BJ (cell line): ENCODE results near the gene SPATA20. TPM values are rescaled to one million over a fixed set of nuclear protein-coding genes. Genes with fewer than 3 reads are reported as not detected.

Source experiments
- CTCF ChIA-PET: fragments of 350-600 bp; formaldehyde crosslinking; extraction: SDS; loops from one replicate; lab custom pipeline; 2021; ENCODE audit warnings: antibody characterized with exemption, inconsistent platforms; lab: Yijun Ruan, JAX
- POLR2A ChIA-PET: fragments of 300-600 bp; sonication (Branson Sonifier 250); formaldehyde crosslinking; extraction: SDS; loops from one replicate; lab custom pipeline; 2021; ENCODE audit warnings: antibody characterized with exemption; lab: Charles Lee
- DNase-seq: peaks from one replicate; pipeline ENCODE4 v3.0.0-alpha.2; 2011; ENCODE audit warnings: low read depth
- H3K27me3 ChIP-seq: 2 replicates; pipeline ENCODE4 v1.6.0; 2011; ENCODE audit warnings: low read length; ENCODE audit not compliant: control insufficient read depth, insufficient read depth
- H3K36me3 ChIP-seq: 2 replicates; pipeline ENCODE4 v1.5.1; 2011; ENCODE audit warnings: low read length; ENCODE audit not compliant: control insufficient read depth, insufficient read depth
- H3K4me3 ChIP-seq: 2 replicates; pipeline ENCODE4 v1.5.1; 2011; ENCODE audit warnings: low read depth, mild to moderate bottlenecking, control low read depth, low read length
- CTCF ChIP-seq: IDR thresholded peaks from 2 replicates; pipeline ENCODE4 v1.5.1; 2011; ENCODE audit warnings: low read depth, mild to moderate bottlenecking, control low read depth, inconsistent platforms, low read length, moderate library complexity; ENCODE audit not compliant: insufficient read depth
- polyA plus RNA-seq: library from polyadenylated mRNA; depleted of rRNA; stranded (reverse); fragments of >200 nt; gene quantifications from 2 replicates; pipeline ENCODE4 v1.2.3, GENCODE V29; 2011

SPATA20 gene
- polyA plus RNA-seq, 1 experiment, result 46.4 TPM

DNA sequence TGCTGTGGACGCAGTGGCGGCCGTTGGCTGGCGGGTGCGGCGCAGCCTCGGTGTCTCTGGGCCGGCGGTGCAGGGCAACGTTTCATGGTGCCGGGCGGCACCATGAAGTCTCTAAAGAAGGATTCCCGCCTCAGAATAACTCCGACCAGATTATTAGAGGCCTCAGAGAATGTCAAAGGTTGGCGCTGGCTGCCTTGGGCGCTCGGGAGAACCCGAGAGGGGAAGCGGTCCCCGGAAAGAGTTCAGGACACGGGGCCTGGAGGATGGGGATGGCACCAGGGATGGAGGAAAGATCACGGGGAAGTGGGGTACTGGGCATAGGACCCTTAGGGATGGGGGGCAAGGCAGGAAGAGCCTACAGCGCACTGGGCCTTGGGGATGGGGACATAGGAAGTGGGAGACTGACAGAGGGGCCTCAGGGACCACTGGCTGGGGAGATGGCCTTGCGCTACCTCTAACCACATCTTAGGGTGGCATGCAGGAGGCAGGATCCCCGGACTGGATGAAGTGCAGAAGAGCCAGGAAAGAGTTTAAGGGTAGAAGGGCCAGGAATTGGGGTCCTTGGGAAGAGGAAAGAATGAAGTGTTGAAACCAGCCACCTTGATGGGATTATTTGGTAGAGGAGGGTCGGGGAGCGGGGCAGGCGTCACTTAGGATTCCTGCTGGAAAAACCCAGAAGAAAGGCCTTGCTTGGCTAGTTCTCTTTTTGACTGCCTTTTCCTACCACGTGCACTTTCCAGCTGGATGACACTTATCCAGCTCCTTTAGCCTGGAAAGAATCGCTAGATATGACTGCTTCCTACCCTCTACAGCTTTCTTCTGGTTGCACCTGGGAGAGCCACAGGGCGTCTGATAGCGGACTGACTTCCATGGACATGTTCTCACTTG, 38.2 kb upstream of the SPATA20 start:
- DNase-seq, result no peak
- H3K4me3 ChIP-seq, result peak overlapping the region; percentile 49
- ChIA-PET CTCF (interaction anchor here (0.7 to 1.5 kb wide), 3 partner anchors 8 to 27 kb away, joined by 3 to 6 read pairs (median 4); no protein-coding TSS in a partner anchor), POLR2A (no interaction called here)
- TF ChIP-seq CTCF, result no peak
- no peaks in the 10 kb centered on the region for H3K36me3 ChIP-seq
- H3K27me3 ChIP-seq, result no peaks in the 10 kb centered on the region

- Histone ChIP-seq H3K4me3 (no peak overlapping the region), H3K36me3 (no peaks in the 10 kb centered on the region), H3K27me3 (peaks cover 2% of the 10 kb centered on the region; the same call in 1 of the 2 replicates)
- DNase-seq, result no peak
- CTCF ChIA-PET, result interaction anchor here (1.6 kb wide), 1 partner anchor 32 kb away, joined by 4 read pairs; the partner anchor contains the start of gene RSAD1
- no peak for TF ChIP-seq CTCF
- POLR2A ChIA-PET, result no interaction called here
Observed at GRCh38 chr17:50511058-50511457, 35.9 kb upstream of the SPATA20 start.

DNA sequence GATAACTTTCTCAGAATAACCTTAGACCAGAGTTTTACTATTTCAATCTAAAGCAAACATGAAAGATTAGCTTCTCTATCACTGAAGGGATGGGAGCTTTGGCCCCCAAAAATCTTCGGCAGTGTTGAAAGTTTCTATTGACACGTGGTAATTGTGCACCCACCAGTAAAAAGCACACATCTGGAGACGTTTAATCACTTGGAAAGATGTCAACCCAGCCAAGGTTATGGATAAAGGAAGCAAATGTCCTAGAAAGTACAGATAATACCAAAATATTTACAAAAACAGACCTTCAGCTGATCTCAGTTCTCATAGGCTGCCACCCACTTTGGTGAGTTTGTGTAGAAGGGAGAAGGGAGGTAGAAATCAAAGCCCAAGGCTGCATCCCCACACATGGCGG, 33.5 kb upstream of the SPATA20 start:
- CTCF ChIA-PET, result interaction anchor here (0.8 kb wide), 1 partner anchor 29 kb away, joined by 3 read pairs; no protein-coding TSS in a partner anchor
- POLR2A ChIA-PET, result no interaction called here
- no peak for DNase-seq
- Histone ChIP-seq H3K27me3 (peaks cover 2% of the 10 kb centered on the region; the same call in 1 of the 2 replicates), H3K36me3 (no peaks in the 10 kb centered on the region), H3K4me3 (no peak overlapping the region)
- TF ChIP-seq CTCF, result no peak

GRCh38 chr17:50514388-50514787, 32.6 kb upstream of the SPATA20 start:
- Histone ChIP-seq H3K36me3 (no peaks in the 10 kb centered on the region), H3K4me3 (no peak overlapping the region), H3K27me3 (peaks cover 2% of the 10 kb centered on the region; the same call in 1 of the 2 replicates)
- TF ChIP-seq CTCF, result no peak
- ChIA-PET CTCF (interaction anchor here (0.8 to 3.5 kb wide), 3 partner anchors 8 to 36 kb away, joined by 3 to 14 read pairs (median 3); no protein-coding TSS in a partner anchor), POLR2A (no interaction called here)
- no peak for DNase-seq
